ENCODE data around the gene TMEM8B. TPM values are rescaled to one million over a fixed set of nuclear protein-coding genes. Genes with fewer than 3 reads are reported as not detected.
A peak's percentile ranks its signal among the peaks of the same experiment; 100 is the strongest.

TMEM8B gene
- total RNA-seq, 4 donors from 2014 or later = 2.2 to 8.4 (median 5.4) TPM

DNA sequence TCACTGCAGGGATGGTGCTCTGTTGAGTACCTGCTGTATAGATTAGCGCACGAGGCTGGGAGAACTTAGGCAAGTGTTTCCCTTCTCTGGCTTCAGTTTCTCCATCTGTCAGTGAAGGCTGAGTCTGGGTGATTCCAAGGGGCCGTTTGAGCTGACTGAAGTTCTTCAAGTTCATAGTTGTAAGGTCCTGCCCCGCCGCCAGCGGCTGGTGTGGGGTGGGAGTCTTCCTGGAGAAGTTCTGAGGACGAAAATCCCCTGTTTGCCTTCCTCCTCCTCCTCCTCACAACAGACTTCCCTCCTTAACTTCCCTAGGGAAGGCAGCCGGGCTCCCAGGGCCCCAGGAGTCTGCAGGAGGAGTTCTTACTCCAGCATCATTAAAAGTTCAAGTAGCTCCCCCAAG lies 75.3 kb downstream of the TMEM8B start:
- TF ChIP-seq, protein P1, sequence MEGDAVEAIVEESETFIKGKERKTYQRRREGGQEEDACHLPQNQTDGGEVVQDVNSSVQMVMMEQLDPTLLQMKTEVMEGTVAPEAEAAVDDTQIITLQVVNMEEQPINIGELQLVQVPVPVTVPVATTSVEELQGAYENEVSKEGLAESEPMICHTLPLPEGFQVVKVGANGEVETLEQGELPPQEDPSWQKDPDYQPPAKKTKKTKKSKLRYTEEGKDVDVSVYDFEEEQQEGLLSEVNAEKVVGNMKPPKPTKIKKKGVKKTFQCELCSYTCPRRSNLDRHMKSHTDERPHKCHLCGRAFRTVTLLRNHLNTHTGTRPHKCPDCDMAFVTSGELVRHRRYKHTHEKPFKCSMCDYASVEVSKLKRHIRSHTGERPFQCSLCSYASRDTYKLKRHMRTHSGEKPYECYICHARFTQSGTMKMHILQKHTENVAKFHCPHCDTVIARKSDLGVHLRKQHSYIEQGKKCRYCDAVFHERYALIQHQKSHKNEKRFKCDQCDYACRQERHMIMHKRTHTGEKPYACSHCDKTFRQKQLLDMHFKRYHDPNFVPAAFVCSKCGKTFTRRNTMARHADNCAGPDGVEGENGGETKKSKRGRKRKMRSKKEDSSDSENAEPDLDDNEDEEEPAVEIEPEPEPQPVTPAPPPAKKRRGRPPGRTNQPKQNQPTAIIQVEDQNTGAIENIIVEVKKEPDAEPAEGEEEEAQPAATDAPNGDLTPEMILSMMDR (IDR thresholded peaks at IDR 0.05) = no peak
- TF ChIP-seq POLR2A (IDR thresholded peaks at IDR 0.05) = no peak
- DNase-seq (ENCODE audit: low spot score in 2 of 2) = no peak
- 71 to 77% methylated on average over 8 of the region's 8 CpGs for WGBS, 2 donors
- H3K4me3 ChIP-seq (ENCODE audit: low read depth, poor library complexity, severe bottlenecking) = no peak overlapping the region
- intact Hi-C loops (cut with DNase I; ENCODE audit: low total_unique reads) = no loop called here

DNA sequence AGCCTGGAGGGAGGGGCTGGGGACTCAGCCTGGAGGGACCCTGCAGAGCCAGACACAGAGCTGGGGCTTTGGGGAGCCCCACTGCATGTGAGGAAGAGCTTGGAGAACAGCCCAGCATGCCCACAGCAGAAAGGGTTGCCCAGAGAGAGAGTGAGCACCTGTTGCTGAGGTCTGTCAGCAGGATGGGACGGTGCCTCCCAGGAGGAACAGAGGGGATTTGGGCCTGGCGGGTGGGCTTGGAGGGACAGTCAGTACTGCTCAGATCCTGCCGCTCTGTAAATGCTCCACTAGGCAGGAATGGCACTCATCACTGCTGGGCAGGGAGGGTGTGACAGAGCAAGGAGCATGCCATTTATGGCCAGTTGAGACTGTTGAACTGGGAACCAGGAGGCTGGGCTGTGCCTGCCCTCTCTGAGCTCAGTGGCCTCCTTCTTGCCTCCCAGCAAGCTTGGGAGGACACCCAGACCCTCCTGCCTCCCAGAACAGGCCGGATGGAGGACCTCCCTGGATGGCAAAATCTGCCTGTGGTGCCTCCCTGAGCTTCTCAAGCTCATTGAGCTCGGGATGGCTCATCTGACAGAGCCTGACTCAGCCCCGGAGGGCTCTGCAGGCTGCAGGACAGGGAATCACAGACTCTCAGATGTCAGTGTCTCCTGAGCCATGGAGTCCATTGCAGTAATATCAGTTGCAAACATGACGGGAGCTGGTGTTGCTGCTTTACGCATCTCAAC lies 76.2 kb downstream of the TMEM8B start:
- WGBS, 2 donors = 63% methylated on average over 8 of the region's 8 CpGs
- H3K4me3 ChIP-seq (ENCODE audit: low read depth, poor library complexity, severe bottlenecking) = no peak overlapping the region
- no peak for TF ChIP-seq POLR2A (IDR thresholded peaks at IDR 0.05)
- TF ChIP-seq, protein P1 (IDR thresholded peaks at IDR 0.05) = no peak
- intact Hi-C loops (cut with DNase I; ENCODE audit: low total_unique reads) = no loop called here
- no peak for DNase-seq (ENCODE audit: low spot score in 2 of 2)

DNA sequence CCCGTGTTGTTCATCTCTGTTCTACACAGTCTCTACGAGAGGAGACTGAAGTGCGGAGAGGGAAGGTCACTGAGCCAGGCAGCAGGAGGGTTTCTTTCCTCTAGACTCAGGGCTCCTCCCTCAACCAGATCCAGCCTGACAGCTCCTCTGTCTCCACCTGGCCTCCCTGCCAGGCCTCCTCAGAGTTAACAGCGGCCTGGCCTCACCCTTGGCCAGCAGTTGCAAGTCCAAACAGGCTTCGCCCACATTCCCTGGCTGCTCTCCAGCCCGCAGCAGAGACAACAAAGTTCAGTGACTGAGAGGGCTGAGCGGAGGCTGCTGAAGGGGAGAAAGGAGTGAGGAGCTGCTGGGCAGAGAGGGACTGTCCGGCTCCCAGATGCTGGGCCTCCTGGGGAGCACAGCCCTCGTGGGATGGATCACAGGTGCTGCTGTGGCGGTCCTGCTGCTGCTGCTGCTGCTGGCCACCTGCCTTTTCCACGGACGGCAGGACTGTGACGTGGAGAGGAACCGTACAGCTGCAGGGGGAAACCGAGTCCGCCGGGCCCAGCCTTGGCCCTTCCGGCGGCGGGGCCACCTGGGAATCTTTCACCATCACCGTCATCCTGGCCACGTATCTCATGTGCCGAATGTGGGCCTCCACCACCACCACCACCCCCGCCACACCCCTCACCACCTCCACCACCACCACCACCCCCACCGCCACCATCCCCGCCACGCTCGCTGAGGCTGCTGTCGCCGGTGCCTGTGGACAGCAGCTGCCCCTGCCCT lies 77.1 kb downstream of the TMEM8B start, which contains the start of gene HRCT1:
HRCT1 (plus strand) TSS at position 291 of the 768 bp plus-strand sequence; CDS start at position 377, 86 bp downstream.
- DNase-seq (ENCODE audit: low spot score in 2 of 2) = peak; percentile 87 to 97
- 59 to 61% methylated on average over 27 to 28 of the region's 30 CpGs for WGBS, 2 donors
- no peak for TF ChIP-seq POLR2A (IDR thresholded peaks at IDR 0.05)
- TF ChIP-seq, protein P1 (IDR thresholded peaks at IDR 0.05) = no peak
- intact Hi-C loops (cut with DNase I; ENCODE audit: low total_unique reads) = no loop called here
- H3K4me3 ChIP-seq (ENCODE audit: low read depth, poor library complexity, severe bottlenecking) = no peak within 1 kb of the TSS

DNA sequence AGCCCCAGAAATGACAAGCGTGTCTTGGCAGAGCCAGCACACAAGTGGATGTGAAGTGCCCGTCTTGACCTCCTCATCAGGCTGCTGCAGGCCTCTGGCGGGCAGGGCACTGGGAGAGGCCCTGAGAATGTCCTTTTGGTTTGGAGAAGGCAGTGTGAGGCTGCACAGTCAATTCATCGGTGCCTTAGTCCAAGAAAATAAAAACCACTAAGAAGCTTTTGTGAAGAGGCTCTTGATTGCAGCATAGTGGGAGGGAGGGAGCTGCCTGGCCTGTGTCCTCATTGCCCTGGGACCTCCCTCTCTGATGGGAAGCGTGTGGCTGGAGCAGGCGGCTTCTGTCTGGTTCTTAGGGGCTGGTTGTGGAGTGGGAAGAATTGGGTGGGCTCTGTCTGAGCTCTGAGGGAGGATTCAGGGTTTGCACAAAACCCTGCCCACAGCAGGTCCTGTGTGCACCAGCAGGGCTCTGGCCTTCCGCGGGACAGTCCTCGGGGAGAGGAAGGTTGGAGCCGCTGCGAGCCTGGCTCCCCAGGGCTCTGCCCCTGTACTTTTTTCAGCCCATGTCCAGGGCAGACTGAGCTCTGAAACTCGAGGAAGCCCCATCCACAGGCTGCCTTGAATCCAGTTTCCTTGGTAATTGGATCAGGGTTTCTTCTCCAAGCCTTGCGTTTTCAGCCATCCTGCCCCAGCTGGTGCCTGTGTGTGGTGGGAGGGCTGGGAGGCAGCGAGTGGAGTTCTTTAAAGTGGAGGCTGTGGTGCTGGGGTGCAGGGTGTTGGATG lies 78.1 kb downstream of the TMEM8B start:
- peak; percentile 70 to 93 for DNase-seq (ENCODE audit: low spot score in 2 of 2)
- no peak overlapping the region for H3K4me3 ChIP-seq (ENCODE audit: low read depth, poor library complexity, severe bottlenecking)
- no peak for TF ChIP-seq POLR2A (IDR thresholded peaks at IDR 0.05)
- TF ChIP-seq, protein P1 (IDR thresholded peaks at IDR 0.05) = no peak
- WGBS, 2 donors = 43 to 48% methylated on average over 14 of the region's 14 CpGs
- intact Hi-C loops (cut with DNase I; ENCODE audit: low total_unique reads) = no loop called here

DNA sequence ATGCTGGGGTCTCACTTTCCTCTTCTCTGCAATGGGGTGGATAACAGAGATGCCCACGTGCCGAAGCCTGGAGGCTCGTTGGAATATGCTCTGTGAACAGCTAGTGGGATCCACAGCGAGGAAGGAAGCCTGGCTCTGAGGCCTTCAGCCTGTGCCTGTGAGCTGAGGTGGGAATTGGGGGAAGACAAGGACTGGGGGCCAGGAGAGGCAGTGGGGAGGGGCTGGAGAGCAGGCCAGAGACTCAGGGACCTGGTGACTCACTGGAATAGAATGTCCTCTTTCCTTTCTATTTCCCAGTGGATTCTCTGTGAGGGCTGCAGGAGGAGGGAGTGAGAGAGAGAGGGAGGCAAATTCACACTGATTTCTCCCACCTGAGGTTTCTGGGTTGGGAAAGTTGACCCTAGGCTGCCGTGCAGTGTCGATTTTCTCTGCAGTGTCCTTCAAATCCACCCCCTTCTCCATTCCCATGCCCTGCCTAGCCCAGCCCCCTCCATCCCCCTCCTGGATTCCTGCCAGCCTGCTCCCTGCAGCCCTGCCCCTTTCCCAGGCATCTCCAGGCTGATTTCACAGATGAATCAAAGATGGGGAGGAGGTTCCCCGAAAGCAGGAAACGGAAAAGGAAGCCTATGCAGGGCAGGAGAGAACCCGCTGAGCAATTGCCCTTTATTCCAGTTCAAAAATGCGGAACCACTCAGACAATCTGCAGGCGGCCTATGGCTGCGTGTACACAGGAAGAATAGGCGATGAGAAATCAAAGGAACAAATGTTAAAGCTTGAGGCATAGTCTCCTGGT lies 78.9 kb downstream of the TMEM8B start:
- peak; percentile 67 to 93 for DNase-seq (ENCODE audit: low spot score in 2 of 2)
- intact Hi-C loops (cut with DNase I; ENCODE audit: low total_unique reads) = no loop called here
- 33 to 34% methylated on average over 13 of the region's 13 CpGs for WGBS, 2 donors
- TF ChIP-seq, protein P1 (IDR thresholded peaks at IDR 0.05) = no peak
- TF ChIP-seq POLR2A (IDR thresholded peaks at IDR 0.05) = no peak
- H3K4me3 ChIP-seq (ENCODE audit: low read depth, poor library complexity, severe bottlenecking) = no peak overlapping the region

All from lower leg skin (tissue), 4 donors.